K562 (cell line): ENCODE results near the gene ZNF284. TPM values are rescaled to one million over a fixed set of nuclear protein-coding genes. Genes with fewer than 3 reads are reported as not detected.

Experiments used
- ATF2 ChIP-seq: sonication (generic); formaldehyde crosslinking; IDR thresholded peaks from 2 replicates; pipeline ENCODE4 v1.8.1; 2022; ENCODE audit warnings: missing genetic modification reagents
- BCL6 ChIP-seq: fragments of 250-450 bp; sonication (Bioruptor Pico); IDR thresholded peaks from 2 replicates; pipeline ENCODE4 v1.4.0; 2020
- CC2D1A ChIP-seq: fragments of 450-650 bp; IDR thresholded peaks from 2 replicates; pipeline ENCODE4 v1.6.1; 2017; ENCODE audit warnings: mild to moderate bottlenecking
- L3MBTL2 ChIP-seq: fragments of 450-650 bp; IDR thresholded peaks from 2 replicates; pipeline ENCODE4 v1.6.1; 2016; ENCODE audit warnings: mild to moderate bottlenecking, moderate library complexity
- MCM2 ChIP-seq: fragments of 450-650 bp; IDR thresholded peaks from 2 replicates; pipeline ENCODE4 v1.6.1; 2017; ENCODE audit warnings: low read depth, mild to moderate bottlenecking
- MCM7 ChIP-seq, 2 experiments: fragments of 450-650 bp; IDR thresholded peaks; 2 replicates each; pipeline ENCODE4 v1.6.1; 2016 to 2018
- NFATC3 ChIP-seq: fragments of 450-650 bp; IDR thresholded peaks from 2 replicates; pipeline ENCODE4 v1.6.1; 2017; ENCODE audit warnings: mild to moderate bottlenecking
- PCBP1 ChIP-seq: fragments of 200-400 bp; formaldehyde crosslinking; IDR thresholded peaks from 2 replicates; pipeline ENCODE4 v1.6.1; 2018; ENCODE audit warnings: mild to moderate bottlenecking, low read depth, low read length; ENCODE audit not compliant: poor library complexity, severe bottlenecking
- SMAD2 ChIP-seq: fragments of 150-350 bp; IDR thresholded peaks from 2 replicates; pipeline ENCODE4 v1.6.1; 2014; ENCODE audit warnings: low read depth, mild to moderate bottlenecking, low read length
- SMARCB1 ChIP-seq: IDR thresholded peaks from 2 replicates; pipeline ENCODE4 v1.6.1; 2011; ENCODE audit warnings: improper control_type of control experiment, low read depth; ENCODE audit not compliant: insufficient read length
- SMARCC2 ChIP-seq: fragments of 450-650 bp; IDR thresholded peaks from 2 replicates; pipeline ENCODE4 v1.6.1; 2017; ENCODE audit warnings: antibody characterized with exemption, moderate library complexity, mild to moderate bottlenecking, low read depth
- ZBTB34 ChIP-seq: fragments of 250-450 bp; sonication (Bioruptor Pico); IDR thresholded peaks from 2 replicates; pipeline ENCODE4 v1.8.0; 2021; ENCODE audit warnings: mild to moderate bottlenecking, moderate library complexity
- ZNF239 ChIP-seq: fragments of 250-450 bp; sonication (Bioruptor Pico); IDR thresholded peaks from 2 replicates; pipeline ENCODE4 v1.4.0; 2020; ENCODE audit warnings: mild to moderate bottlenecking
- ZNF644 ChIP-seq: fragments of 200-800 bp; sonication (Bioruptor generic); IDR thresholded peaks from 2 replicates; pipeline ENCODE4 v1.6.1; 2016; ENCODE audit warnings: low read depth, missing genetic modification characterization, missing compliant biosample characterization
- ZNF79 ChIP-seq: fragments of 250-450 bp; sonication (Bioruptor Pico); IDR thresholded peaks from 2 replicates; pipeline ENCODE4 v1.4.0; 2020; ENCODE audit warnings: low read depth, mild to moderate bottlenecking, moderate library complexity
- ZSCAN29 ChIP-seq: fragments of 450-650 bp; IDR thresholded peaks from 2 replicates; pipeline ENCODE4 v1.6.1; 2017
- polyA plus RNA-seq, 8 experiments: library from polyadenylated mRNA; depleted of rRNA in 4 of 8; stranded (reverse) in 5 of 8; unstranded in 3 of 8; fragments of >200 nt; fragmentation: Nextera tagmentation in 2 of 8; fragmentation: Illumina TruSeq in 1 of 8; extraction: Ambion mirVana in 2 of 8; extraction: Trizol in 1 of 8; gene quantifications; 2 replicates each; pipeline versions ENCODE4 v1.2.1 to v1.2.3, GENCODE V29; 2011 to 2014; ENCODE audit warnings: inconsistent platforms in 1 of 8, missing spikeins in 1 of 8
- total RNA-seq, 7 experiments: library from RNA; depleted of rRNA in 6 of 7; stranded (reverse); fragments of >200 nt in 6 of 7; fragmentation: Illumina TruSeq in 2 of 7; extraction: Trizol in 2 of 7; gene quantifications; 2 replicates each; pipeline versions ENCODE4 v1.2.1 to v1.2.3, GENCODE V29; 2011 to 2021; ENCODE audit warnings: low replicate concordance in 1 of 7
- TF ChIP-seq, protein P1 (sequence below): fragments of 250-450 bp; sonication (Bioruptor Pico); IDR thresholded peaks from 2 replicates; pipeline ENCODE4 v1.4.0; 2020; ENCODE audit warnings: mild to moderate bottlenecking
- TF ChIP-seq, protein P2 (sequence below): sonication (generic); formaldehyde crosslinking; IDR thresholded peaks from 2 replicates; pipeline ENCODE4 v1.8.1; 2022; ENCODE audit warnings: missing genetic modification reagents
- TF ChIP-seq, protein P3 (sequence below): fragments of 200-400 bp; formaldehyde crosslinking; IDR thresholded peaks from 2 replicates; pipeline ENCODE4 v1.6.1; 2017; ENCODE audit warnings: mild to moderate bottlenecking, low read depth, low read length, moderate library complexity
- TF ChIP-seq, protein P4 (sequence below), 2 experiments: fragments of 450-650 bp; IDR thresholded peaks; 2 replicates each; pipeline ENCODE4 v1.6.1; 2016

ZNF284 gene
- total and polyA plus RNA-seq, 9 of the 15 experiments (the other 6 are each of a cell fraction or from before 2014, with no cell fraction given) = 0.07 to 0.24 (median 0.20) TPM

DNA sequence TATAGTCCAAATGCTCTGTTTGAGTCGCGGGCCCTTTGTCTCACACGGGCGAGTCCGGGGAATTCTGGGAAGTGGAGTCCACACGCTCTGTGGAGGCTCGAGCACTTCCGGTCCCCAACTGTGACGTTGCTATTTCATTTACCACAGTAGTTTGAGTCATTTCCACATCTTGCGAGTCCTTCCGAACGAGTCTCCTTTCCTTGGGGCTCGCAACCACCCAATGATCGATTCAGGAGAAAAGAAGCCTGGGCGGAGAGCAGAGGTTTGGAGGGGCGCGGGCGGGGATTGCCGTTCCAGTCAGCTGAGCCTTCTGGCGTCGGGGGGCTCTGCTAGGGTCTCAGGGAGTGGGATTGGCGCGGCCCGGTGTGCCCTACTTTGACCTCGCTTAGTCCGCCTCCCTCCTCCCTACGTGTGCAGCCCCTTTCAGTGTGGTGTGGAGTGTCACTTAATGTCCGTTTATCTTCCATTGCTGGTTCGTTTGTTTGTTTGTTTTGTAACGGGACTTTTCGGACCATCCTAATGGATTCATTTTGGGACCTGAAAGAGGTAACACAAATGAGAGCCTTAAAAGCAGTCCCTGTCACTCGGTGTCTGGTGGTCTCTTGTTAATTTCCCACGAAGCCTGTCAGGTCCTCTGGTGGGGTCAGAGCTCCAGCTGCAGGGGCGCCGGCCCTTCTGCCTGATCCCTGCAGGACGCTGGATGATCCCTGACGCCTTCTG, 46.6 kb upstream of the ZNF284 start, which contains the start of gene ZNF222 (continued):
- TF ChIP-seq ZNF239 (CRISPR knock-in tag) (no peak), CC2D1A (no peak), BCL6 (CRISPR knock-in tag) (no peak), SMARCC2 (no peak), ZBTB34 (CRISPR knock-in tag) (no peak), L3MBTL2 (peak; percentile 54), MCM2 (no peak), SMARCB1 (no peak), ZNF79 (CRISPR knock-in tag) (no peak), ATF2 (CRISPR knock-in tag) (no peak), ZSCAN29 (no peak), SMAD2 (no peak), NFATC3 (peak; percentile 76; the same call in 1 of the 2 replicates), PCBP1 (no peak), MCM7 (IDR thresholded peaks at IDR 0.05) (no peak), ZNF644 (no peak)
- TF ChIP-seq, protein P1, sequence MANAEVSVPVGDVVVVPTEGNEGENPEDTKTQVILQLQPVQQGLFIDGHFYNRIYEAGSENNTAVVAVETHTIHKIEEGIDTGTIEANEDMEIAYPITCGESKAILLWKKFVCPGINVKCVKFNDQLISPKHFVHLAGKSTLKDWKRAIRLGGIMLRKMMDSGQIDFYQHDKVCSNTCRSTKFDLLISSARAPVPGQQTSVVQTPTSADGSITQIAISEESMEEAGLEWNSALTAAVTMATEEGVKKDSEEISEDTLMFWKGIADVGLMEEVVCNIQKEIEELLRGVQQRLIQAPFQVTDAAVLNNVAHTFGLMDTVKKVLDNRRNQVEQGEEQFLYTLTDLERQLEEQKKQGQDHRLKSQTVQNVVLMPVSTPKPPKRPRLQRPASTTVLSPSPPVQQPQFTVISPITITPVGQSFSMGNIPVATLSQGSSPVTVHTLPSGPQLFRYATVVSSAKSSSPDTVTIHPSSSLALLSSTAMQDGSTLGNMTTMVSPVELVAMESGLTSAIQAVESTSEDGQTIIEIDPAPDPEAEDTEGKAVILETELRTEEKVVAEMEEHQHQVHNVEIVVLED (CRISPR knock-in tag) = no peak
- TF ChIP-seq, protein P2, sequence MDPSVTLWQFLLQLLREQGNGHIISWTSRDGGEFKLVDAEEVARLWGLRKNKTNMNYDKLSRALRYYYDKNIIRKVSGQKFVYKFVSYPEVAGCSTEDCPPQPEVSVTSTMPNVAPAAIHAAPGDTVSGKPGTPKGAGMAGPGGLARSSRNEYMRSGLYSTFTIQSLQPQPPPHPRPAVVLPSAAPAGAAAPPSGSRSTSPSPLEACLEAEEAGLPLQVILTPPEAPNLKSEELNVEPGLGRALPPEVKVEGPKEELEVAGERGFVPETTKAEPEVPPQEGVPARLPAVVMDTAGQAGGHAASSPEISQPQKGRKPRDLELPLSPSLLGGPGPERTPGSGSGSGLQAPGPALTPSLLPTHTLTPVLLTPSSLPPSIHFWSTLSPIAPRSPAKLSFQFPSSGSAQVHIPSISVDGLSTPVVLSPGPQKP (CRISPR knock-in tag) = no peak
- TF ChIP-seq, protein P3, sequence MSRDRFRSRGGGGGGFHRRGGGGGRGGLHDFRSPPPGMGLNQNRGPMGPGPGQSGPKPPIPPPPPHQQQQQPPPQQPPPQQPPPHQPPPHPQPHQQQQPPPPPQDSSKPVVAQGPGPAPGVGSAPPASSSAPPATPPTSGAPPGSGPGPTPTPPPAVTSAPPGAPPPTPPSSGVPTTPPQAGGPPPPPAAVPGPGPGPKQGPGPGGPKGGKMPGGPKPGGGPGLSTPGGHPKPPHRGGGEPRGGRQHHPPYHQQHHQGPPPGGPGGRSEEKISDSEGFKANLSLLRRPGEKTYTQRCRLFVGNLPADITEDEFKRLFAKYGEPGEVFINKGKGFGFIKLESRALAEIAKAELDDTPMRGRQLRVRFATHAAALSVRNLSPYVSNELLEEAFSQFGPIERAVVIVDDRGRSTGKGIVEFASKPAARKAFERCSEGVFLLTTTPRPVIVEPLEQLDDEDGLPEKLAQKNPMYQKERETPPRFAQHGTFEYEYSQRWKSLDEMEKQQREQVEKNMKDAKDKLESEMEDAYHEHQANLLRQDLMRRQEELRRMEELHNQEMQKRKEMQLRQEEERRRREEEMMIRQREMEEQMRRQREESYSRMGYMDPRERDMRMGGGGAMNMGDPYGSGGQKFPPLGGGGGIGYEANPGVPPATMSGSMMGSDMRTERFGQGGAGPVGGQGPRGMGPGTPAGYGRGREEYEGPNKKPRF = no peak
- TF ChIP-seq, protein P4, sequence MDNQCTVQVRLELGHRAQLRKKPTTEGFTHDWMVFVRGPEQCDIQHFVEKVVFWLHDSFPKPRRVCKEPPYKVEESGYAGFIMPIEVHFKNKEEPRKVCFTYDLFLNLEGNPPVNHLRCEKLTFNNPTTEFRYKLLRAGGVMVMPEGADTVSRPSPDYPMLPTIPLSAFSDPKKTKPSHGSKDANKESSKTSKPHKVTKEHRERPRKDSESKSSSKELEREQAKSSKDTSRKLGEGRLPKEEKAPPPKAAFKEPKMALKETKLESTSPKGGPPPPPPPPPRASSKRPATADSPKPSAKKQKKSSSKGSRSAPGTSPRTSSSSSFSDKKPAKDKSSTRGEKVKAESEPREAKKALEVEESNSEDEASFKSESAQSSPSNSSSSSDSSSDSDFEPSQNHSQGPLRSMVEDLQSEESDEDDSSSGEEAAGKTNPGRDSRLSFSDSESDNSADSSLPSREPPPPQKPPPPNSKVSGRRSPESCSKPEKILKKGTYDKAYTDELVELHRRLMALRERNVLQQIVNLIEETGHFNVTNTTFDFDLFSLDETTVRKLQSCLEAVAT (IDR thresholded peaks at IDR 0.05) = no peak
